Measurements from ENCODE around the gene CPM.

- TF ChIP-seq CTCF (IDR thresholded peaks at IDR 0.05) (no peak), POLR2A (IDR thresholded peaks at IDR 0.05) (no peak)
Measured at GRCh38 chr12:68853396-68854077, 79.4 kb downstream of the CPM start.
